IPS-20b (cell line): ENCODE data around the gene COMMD10.

ENCODE experiments used
- H3K27ac ChIP-seq: one replicate; pipeline ENCODE4 v1.5.1; 2013; ENCODE audit warnings: low read length
- H3K27me3 ChIP-seq: 2 replicates; pipeline ENCODE4 v1.6.1; 2013; ENCODE audit warnings: mild to moderate bottlenecking, low read length, inconsistent platforms; ENCODE audit not compliant: insufficient read depth
- H3K36me3 ChIP-seq: 2 replicates; pipeline ENCODE4 v1.6.1; 2013; ENCODE audit warnings: low read depth, mild to moderate bottlenecking, inconsistent platforms, low read length, moderate library complexity; ENCODE audit not compliant: insufficient read depth
- H3K4me1 ChIP-seq: 2 replicates; pipeline ENCODE4 v1.6.1; 2013; ENCODE audit warnings: mild to moderate bottlenecking, control low read depth, inconsistent platforms, low read length, moderate library complexity; ENCODE audit not compliant: insufficient read depth
- H3K4me3 ChIP-seq: 2 replicates; pipeline ENCODE4 v1.5.1; 2013; ENCODE audit warnings: mild to moderate bottlenecking, low read length, inconsistent platforms
- H3K9ac ChIP-seq: 2 replicates; pipeline ENCODE4 v1.6.1; 2013; ENCODE audit warnings: low read depth, mild to moderate bottlenecking, inconsistent platforms, low read length, moderate library complexity
- H3K9me3 ChIP-seq: 2 replicates; pipeline ENCODE4 v1.6.1; 2013; ENCODE audit warnings: mild to moderate bottlenecking, low read depth, low read length, inconsistent platforms; ENCODE audit not compliant: insufficient read depth

The COMMD10 gene

DNA sequence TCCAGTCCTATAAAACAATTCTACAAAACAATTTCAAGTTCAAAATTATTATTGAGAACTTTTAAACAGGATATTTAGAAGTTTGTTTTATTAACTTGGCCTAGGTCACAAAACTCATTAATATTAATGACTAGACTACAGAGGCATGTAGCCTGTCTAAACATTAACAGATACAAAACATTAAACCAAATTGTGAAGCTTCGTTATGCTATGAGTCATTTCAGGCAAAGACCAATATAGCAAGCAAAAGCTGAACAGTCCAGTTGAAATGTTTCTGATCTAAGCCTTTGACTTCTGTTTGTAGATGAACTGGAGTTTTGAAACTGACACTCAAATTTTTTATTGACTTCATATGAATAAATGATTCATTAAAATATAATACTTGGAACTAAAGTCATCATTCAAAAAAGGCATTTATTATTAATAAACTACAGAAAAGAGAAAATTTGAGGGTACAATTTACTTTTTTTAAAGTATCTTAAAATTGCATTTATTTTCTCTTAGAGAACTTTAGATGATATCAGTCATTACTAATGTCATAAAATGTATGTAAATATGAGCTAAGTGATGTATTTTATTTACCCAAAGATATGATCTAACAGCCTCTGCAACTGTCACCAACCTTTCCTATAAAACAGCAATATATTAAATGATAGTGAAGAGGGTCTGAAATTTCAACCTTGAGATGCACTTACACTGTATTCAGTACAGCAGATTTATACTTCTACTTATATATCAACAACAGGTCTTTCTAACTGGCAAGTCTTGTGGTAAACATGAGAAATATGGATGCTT, 188.8 kb downstream of the COMMD10 start:
- Histone ChIP-seq H3K36me3 (no peaks in the 10 kb centered on the region), H3K27me3 (no peaks in the 10 kb centered on the region), H3K9ac (no peak overlapping the region)

DNA sequence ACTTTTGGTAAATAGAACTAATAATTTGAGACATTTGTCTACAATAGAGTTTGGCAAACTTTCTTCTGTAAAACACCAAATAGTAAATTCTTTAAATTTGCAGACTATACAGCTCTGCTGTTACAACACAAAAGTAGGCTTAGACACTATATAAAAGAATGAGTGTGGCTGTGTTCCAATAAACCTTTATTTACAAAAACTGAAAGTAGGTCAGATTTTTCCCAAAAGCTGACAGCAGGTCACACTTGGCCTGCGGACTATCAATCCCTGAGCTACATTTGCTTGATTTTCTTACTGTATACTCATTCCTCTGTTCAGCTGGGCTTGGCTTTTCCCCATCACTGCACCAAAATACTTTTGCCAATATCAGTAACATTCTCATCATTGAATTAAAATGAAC, 189.4 kb downstream of the COMMD10 start:
- Histone ChIP-seq H3K4me3 (no peak overlapping the region), H3K36me3 (no peaks in the 10 kb centered on the region), H3K27me3 (no peaks in the 10 kb centered on the region), H3K9ac (no peak overlapping the region), H3K9me3 (peaks cover 11% of the 10 kb centered on the region; the same call in 1 of the 2 replicates), H3K27ac (no peak overlapping the region), H3K4me1 (no peaks in the 10 kb centered on the region)

More for the DNA sequence above, 188.8 kb downstream of the COMMD10 start:
- no peaks in the 10 kb centered on the region for H3K4me1 ChIP-seq
- H3K9me3 ChIP-seq, result peaks cover 11% of the 10 kb centered on the region; the same call in 1 of the 2 replicates
- no peak overlapping the region for H3K27ac ChIP-seq
- H3K4me3 ChIP-seq, result no peak overlapping the region

DNA sequence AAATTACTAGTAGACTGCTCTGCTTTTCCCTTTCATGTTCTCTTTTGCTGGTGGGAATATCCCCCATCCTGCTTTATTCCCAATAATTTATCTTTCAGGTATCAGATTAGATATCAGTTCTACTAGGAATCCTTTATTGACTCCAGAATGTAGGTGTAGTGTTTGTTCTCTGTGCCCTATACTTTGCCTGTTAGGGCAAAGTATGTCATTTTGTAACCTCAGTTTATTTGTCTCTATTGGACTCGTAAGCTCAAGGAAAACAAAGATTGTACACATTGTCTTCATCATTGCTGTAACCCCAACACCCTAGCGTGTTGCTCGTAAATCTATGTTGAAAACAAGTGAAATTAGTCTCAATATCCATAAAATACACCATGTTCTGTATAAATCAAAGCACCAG, 190.5 kb downstream of the COMMD10 start:
- no peak overlapping the region for H3K4me3 ChIP-seq
- no peak overlapping the region for H3K27ac ChIP-seq
- no peaks in the 10 kb centered on the region for H3K4me1 ChIP-seq
- H3K9me3 ChIP-seq, result peaks cover 11% of the 10 kb centered on the region; the same call in 1 of the 2 replicates
- H3K36me3 ChIP-seq, result no peaks in the 10 kb centered on the region
- H3K9ac ChIP-seq, result no peak overlapping the region
- no peaks in the 10 kb centered on the region for H3K27me3 ChIP-seq

DNA sequence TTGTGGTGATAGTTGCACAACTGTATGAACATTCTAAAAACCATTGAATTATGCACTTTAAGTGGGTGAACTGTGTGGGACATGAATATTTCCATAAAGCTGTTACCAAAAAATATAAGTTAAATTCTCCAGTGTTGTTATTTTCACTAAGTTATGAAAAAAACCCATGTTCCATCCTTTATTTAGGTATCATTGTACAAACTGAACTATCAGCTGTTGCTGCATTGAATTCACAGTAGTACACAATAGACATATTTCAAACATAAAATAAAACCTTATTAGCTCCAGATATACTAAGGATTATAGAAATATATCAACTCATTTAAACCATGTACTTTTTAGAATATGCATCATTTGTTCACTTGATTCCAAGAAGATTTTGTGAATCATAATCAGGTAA, 192.1 kb downstream of the COMMD10 start:
- Histone ChIP-seq H3K27ac (no peak overlapping the region), H3K4me1 (no peaks in the 10 kb centered on the region), H3K36me3 (no peaks in the 10 kb centered on the region), H3K4me3 (no peak overlapping the region), H3K9ac (no peak overlapping the region), H3K9me3 (peaks cover 11% of the 10 kb centered on the region; the same call in 1 of the 2 replicates), H3K27me3 (no peaks in the 10 kb centered on the region)

DNA sequence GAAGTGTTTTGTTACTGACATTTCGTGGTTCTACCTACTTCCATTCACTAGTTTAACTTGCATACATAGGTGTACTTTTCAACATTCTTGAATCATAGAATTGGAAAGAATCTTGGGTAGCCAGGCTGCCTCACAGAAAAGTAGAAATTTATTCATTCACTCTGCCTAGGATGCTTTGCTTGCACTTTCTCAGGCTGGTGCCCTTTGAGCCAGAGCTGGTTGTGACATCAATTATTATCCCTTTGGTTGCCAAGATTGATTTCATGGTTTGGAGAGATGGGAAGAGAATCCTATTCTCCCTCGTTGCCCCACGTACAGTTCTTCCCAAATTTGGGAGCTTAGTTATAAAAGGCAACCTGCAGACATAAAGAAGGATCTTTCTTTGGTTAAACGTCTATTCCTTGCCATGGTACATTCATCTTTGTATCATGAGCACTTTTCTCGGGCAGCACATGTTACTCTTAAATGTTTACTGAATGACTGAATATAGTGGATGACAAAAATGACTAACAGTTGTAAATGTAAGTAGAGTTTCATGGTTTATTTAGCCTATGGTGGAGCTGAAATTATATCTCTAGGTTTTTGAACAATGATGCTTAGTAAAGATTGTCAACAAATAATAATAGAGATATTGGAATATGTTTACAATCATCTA, 195.5 kb downstream of the COMMD10 start:
- Histone ChIP-seq H3K4me1 (no peaks in the 10 kb centered on the region), H3K36me3 (no peaks in the 10 kb centered on the region), H3K27ac (no peak overlapping the region), H3K27me3 (no peaks in the 10 kb centered on the region), H3K9me3 (peaks cover 11% of the 10 kb centered on the region; the same call in 1 of the 2 replicates), H3K4me3 (no peak overlapping the region), H3K9ac (no peak overlapping the region)

GRCh38 chr5:116281309-116281708, 196.5 kb downstream of the COMMD10 start:
- H3K9ac ChIP-seq, result no peak overlapping the region
- H3K4me1 ChIP-seq, result no peaks in the 10 kb centered on the region
- no peak overlapping the region for H3K4me3 ChIP-seq
- H3K36me3 ChIP-seq, result no peaks in the 10 kb centered on the region
- H3K27me3 ChIP-seq, result no peaks in the 10 kb centered on the region
- H3K9me3 ChIP-seq, result peaks cover 11% of the 10 kb centered on the region; the same call in 1 of the 2 replicates
- no peak overlapping the region for H3K27ac ChIP-seq

- Histone ChIP-seq H3K9me3 (no peaks in the 10 kb centered on the region; the same call in 1 of the 2 replicates), H3K4me3 (no peak overlapping the region), H3K36me3 (no peaks in the 10 kb centered on the region), H3K9ac (no peak overlapping the region), H3K4me1 (peaks cover 9% of the 10 kb centered on the region; the same call in 1 of the 2 replicates), H3K27ac (no peak overlapping the region), H3K27me3 (no peaks in the 10 kb centered on the region)
Observed at GRCh38 chr5:116288524-116288923, 203.7 kb downstream of the COMMD10 start.

GRCh38 chr5:116289276-116289675, 204.5 kb downstream of the COMMD10 start:
- no peaks in the 10 kb centered on the region for H3K27me3 ChIP-seq

GRCh38 chr5:116291271-116291670, 206.4 kb downstream of the COMMD10 start:
- Histone ChIP-seq H3K36me3 (no peaks in the 10 kb centered on the region), H3K4me3 (no peak overlapping the region), H3K4me1 (peaks cover 9% of the 10 kb centered on the region; the same call in 1 of the 2 replicates), H3K9ac (no peak overlapping the region), H3K27ac (no peak overlapping the region), H3K27me3 (no peaks in the 10 kb centered on the region), H3K9me3 (no peaks in the 10 kb centered on the region; the same call in 1 of the 2 replicates)

More at GRCh38 chr5:116289276-116289675, 204.5 kb downstream of the COMMD10 start:
- no peaks in the 10 kb centered on the region for H3K36me3 ChIP-seq
- H3K9me3 ChIP-seq, result no peaks in the 10 kb centered on the region; the same call in 1 of the 2 replicates
- H3K27ac ChIP-seq, result no peak overlapping the region
- H3K9ac ChIP-seq, result no peak overlapping the region
- no peak overlapping the region for H3K4me3 ChIP-seq
- peaks cover 9% of the 10 kb centered on the region; the same call in 1 of the 2 replicates for H3K4me1 ChIP-seq

DNA sequence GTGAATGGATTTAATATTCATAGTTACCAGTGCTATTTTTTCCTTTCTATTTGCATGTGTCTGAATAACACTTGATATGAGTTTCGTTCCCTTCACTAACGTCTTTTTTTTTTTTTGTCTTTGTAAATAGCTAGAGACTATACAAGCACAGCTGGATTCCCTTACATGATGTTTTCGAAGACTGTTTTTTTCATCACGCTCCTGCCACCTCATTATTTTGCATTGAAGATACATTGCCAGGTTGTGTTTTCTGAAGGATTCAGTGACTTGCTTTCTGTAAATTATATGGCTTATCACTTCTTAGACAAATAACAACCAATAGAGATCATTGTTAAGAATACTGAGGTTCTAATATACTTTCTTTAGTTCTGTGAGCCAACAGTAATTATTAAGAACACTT, 207.5 kb downstream of the COMMD10 start:
- H3K36me3 ChIP-seq, result no peaks in the 10 kb centered on the region
- H3K27me3 ChIP-seq, result no peaks in the 10 kb centered on the region
- H3K4me1 ChIP-seq, result peaks cover 9% of the 10 kb centered on the region; the same call in 1 of the 2 replicates
- H3K9ac ChIP-seq, result no peak overlapping the region
- H3K4me3 ChIP-seq, result no peak overlapping the region
- H3K9me3 ChIP-seq, result no peaks in the 10 kb centered on the region; the same call in 1 of the 2 replicates
- no peak overlapping the region for H3K27ac ChIP-seq

GRCh38 chr5:116296335-116297072, 211.7 kb downstream of the COMMD10 start:
- Histone ChIP-seq H3K9ac (no peak overlapping the region), H3K4me1 (peaks cover 9% of the 10 kb centered on the region; the same call in 1 of the 2 replicates), H3K4me3 (no peak overlapping the region), H3K27ac (no peak overlapping the region), H3K27me3 (no peaks in the 10 kb centered on the region), H3K9me3 (no peaks in the 10 kb centered on the region), H3K36me3 (no peaks in the 10 kb centered on the region)
